ENCODE measurements around the gene C5orf15.

Gene C5orf15

DNA sequence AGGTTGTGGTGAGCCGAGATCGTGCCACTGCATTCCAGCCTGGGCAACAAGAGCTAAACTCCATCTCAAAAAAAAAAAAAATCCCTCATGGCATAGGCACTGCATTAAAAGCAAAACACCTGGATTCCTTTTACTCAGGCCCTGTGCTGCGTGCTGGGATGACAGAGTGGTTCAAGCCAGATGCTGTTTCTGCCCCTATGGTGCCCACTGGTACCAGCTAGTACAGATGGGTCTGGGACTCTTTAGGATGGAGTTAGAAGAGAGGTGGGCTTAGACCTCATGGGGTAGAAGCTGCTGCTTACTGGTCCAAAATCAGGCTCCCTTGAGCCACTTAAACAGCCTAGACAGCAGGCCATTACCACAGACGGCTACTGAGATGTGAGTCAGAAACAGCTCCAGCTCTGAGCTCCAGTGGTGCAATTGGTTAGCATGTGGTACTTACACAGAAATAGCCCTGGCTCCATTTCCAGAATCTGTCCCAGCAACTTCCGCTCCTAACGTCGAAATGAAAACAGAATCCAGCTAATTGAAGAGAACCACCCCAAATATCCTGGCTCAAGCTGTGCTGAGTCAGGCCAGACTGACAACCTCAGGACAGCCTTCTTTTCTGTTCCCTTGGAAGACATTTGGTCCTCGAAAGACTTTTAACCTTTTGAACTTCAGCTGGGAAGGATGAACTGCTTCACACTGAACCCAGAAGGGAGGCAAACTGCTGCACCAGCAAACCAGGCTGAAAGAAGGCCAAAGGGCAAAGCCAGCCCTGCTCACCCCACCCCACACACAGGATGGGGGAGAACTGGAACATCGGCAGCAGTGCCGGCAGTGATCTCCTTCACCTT is 15.5 kb downstream of the C5orf15 start:
- H3K4me3 ChIP-seq (ENCODE audit: low read length): no peak overlapping the region
- TF ChIP-seq, protein P1, sequence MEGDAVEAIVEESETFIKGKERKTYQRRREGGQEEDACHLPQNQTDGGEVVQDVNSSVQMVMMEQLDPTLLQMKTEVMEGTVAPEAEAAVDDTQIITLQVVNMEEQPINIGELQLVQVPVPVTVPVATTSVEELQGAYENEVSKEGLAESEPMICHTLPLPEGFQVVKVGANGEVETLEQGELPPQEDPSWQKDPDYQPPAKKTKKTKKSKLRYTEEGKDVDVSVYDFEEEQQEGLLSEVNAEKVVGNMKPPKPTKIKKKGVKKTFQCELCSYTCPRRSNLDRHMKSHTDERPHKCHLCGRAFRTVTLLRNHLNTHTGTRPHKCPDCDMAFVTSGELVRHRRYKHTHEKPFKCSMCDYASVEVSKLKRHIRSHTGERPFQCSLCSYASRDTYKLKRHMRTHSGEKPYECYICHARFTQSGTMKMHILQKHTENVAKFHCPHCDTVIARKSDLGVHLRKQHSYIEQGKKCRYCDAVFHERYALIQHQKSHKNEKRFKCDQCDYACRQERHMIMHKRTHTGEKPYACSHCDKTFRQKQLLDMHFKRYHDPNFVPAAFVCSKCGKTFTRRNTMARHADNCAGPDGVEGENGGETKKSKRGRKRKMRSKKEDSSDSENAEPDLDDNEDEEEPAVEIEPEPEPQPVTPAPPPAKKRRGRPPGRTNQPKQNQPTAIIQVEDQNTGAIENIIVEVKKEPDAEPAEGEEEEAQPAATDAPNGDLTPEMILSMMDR (conservative IDR thresholded peaks at IDR 0.05; ENCODE audit: low read length): no peak

GRCh38 chr5:133950821-133951612 is 17.4 kb downstream of the C5orf15 start:
- TF ChIP-seq, protein P1 (conservative IDR thresholded peaks at IDR 0.05; ENCODE audit: low read length): no peak
- no peak for DNase-seq (ENCODE audit: low read depth)
- no peak overlapping the region for H3K4me3 ChIP-seq (ENCODE audit: low read length)

More for the DNA sequence above, 15.5 kb downstream of the C5orf15 start:
- DNase-seq (ENCODE audit: low read depth): peak; percentile 97

DNA sequence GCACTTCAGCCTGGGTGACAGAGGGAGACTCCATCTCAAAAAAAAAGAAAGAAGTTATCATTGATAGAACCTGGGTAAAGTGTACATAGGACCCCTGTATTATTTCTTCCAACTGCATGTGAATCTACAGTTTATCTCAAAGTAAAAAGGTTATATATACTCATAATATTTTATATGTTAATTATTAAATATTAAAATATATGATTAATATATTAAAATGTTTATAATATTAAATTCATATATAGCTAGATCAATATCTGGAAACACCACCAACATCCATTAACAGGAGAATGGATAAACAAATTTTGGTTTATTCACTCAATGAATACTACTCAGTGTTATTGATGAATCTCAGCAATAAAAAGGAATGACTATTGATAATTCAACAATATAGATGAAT is 19.7 kb downstream of the C5orf15 start:
- TF ChIP-seq, protein P1 (conservative IDR thresholded peaks at IDR 0.05; ENCODE audit: low read length): no peak
- no peak for DNase-seq (ENCODE audit: low read depth)
- no peak overlapping the region for H3K4me3 ChIP-seq (ENCODE audit: low read length)

GRCh38 chr5:133947431-133947841 is 21.0 kb downstream of the C5orf15 start:
- TF ChIP-seq, protein P1 (conservative IDR thresholded peaks at IDR 0.05; ENCODE audit: low read length): no peak
- DNase-seq (ENCODE audit: low read depth): peak; percentile 21
- H3K4me3 ChIP-seq (ENCODE audit: low read length): no peak overlapping the region

DNA sequence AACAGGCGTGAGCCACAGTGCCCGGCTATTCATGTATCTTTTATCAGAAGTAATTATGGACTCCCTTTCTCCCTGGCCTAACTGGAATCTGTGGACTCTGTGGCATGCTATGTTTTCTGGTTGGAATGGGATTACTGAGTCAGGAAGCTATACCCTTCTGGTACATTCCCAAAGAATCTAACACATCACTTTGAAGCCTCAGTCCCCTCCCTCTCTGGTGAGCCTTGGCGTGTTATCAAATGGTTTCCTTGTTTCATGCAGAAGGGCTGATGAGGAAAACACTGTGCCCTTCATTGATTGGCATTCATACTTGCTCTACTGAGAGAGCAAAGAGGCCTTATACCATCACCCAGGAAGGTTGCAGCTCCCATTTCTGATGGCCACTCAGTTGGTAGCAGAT is 22.9 kb downstream of the C5orf15 start:
- peak; percentile 42 for DNase-seq (ENCODE audit: low read depth)
- TF ChIP-seq, protein P1 (conservative IDR thresholded peaks at IDR 0.05; ENCODE audit: low read length): no peak

GRCh38 chr5:133944263-133945185 is 23.9 kb downstream of the C5orf15 start:
- peak; percentile 17 for DNase-seq (ENCODE audit: low read depth)
- H3K4me3 ChIP-seq (ENCODE audit: low read length): no peak overlapping the region
- TF ChIP-seq, protein P1 (conservative IDR thresholded peaks at IDR 0.05; ENCODE audit: low read length): peak; percentile 62

More for the DNA sequence above, 22.9 kb downstream of the C5orf15 start:
- H3K4me3 ChIP-seq (ENCODE audit: low read length): no peak overlapping the region

Measured in AG10803 (cell line).